Endothelial cell of umbilical vein (primary cell): ENCODE results near the gene REC8.

Source experiments
- CTCF ChIP-seq, 2 donors: IDR thresholded peaks; 1 replicate in 1 of 2; 2 replicates in 1 of 2; pipeline ENCODE4 v1.5.1; 2011; ENCODE audit warnings: low read length in 2 of 2, mild to moderate bottlenecking in 2 of 2, moderate library complexity in 2 of 2, control low read depth in 1 of 2, inconsistent platforms in 1 of 2, low read depth in 1 of 2; ENCODE audit not compliant: insufficient read depth in 1 of 2; ENCODE audit errors: extremely low read depth in 1 of 2
- EZH2 ChIP-seq: IDR thresholded peaks from 2 replicates; pipeline ENCODE4 v1.6.1; 2012; ENCODE audit warnings: borderline replicate concordance, low read depth, mild to moderate bottlenecking, moderate library complexity, low read length, inconsistent platforms; ENCODE audit not compliant: severe bottlenecking
- GATA2 ChIP-seq: IDR thresholded peaks from 2 replicates; pipeline ENCODE4 v1.7.0; 2011; ENCODE audit warnings: low read depth, mild to moderate bottlenecking, moderate library complexity, mixed read lengths, low read length; ENCODE audit not compliant: insufficient read length, insufficient read depth
- JUN ChIP-seq: IDR thresholded peaks from 2 replicates; pipeline ENCODE4 v1.6.1; 2011; ENCODE audit warnings: borderline replicate concordance, low read depth; ENCODE audit not compliant: insufficient read length, insufficient read depth
- MAX ChIP-seq: IDR thresholded peaks from 2 replicates; pipeline ENCODE4 v1.6.1; 2011; ENCODE audit not compliant: insufficient read depth, insufficient read length
- MYC ChIP-seq: IDR thresholded peaks from one replicate; pipeline ENCODE4 v1.6.1; 2011; ENCODE audit warnings: mild to moderate bottlenecking, low read depth, low read length
- POLR2A ChIP-seq: IDR thresholded peaks from 2 replicates; pipeline ENCODE4 v1.6.1; 2012; ENCODE audit warnings: low read depth, mild to moderate bottlenecking, control low read depth, low read length
- POLR2AphosphoS5 ChIP-seq: IDR thresholded peaks from 2 replicates; pipeline ENCODE4 v1.6.1; 2012; ENCODE audit warnings: low read depth, mild to moderate bottlenecking, control low read depth, low read length, moderate library complexity; ENCODE audit not compliant: insufficient read depth

DNA sequence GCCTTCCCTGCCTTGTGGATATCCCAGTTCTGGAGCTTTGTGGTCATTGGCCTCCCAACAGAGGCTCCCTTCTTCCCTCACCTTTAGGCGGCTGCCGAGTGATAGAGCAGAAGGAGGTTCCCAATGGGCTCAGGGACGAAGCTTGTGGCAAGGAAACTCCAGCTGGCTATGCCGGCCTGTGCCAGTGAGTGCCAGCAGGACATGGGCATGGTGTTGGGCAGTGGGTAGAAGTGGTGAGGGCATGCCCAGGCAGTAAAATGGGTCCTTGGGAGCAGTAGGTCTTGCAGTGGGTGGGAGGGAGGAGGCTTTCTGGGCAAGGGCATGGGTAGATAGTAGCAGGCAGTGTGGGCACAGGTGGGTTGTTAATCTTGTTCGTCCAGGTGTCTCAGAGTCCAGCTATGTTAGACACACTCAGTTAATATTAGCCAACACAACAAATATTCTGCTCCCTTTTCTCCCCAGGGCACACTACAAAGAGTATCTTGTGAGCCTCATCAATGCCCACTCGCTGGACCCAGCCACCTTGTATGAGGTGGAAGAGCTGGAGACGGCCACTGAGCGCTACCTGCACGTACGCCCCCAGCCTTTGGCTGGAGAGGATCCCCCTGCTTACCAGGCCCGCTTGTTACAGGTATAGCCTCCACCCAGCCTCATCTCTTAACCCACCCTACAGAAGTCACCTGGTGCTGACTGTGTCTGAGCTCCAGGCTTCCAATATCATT lies 11.9 kb upstream of the REC8 start:
- TF ChIP-seq EZH2 (no peak), POLR2A (no peak), MYC (no peak), POLR2AphosphoS5 (no peak), CTCF (IDR thresholded peaks at IDR 0.05; ENCODE audit: extremely low read depth in 1 of 2, insufficient read depth in 1 of 2, low read depth in 1 of 2, low read length in 2 of 2) (no peak), GATA2 (no peak), JUN (no peak), MAX (no peak)
